PC-3 (cell line): ENCODE data around the gene DAPP1. TPM values are rescaled to one million over a fixed set of nuclear protein-coding genes. Genes with fewer than 3 reads are reported as not detected.

Experiments
- ATAC-seq: fragments of 200-7000 bp; cut with Tn5 transposase; 2 replicates; pipeline ENCODE4 v1.9.1; 2020; ENCODE audit warnings: mild to moderate bottlenecking, moderate library complexity
- BruUV-seq: library from RNA; stranded (reverse); fragments of 400-500 nt; replicated peaks from 2 replicates; lab custom pipeline; 2021; lab: Mats Ljungman, UMichigan
- CTCF ChIA-PET: fragments of 300-600 bp; sonication (Branson Sonifier 250); formaldehyde crosslinking; loops from one replicate; lab custom pipeline; 2022; ENCODE audit warnings: antibody characterized with exemption; lab: Charles Lee
- POLR2A ChIA-PET: fragments of 300-600 bp; sonication (Branson Sonifier 250); formaldehyde crosslinking; loops from one replicate; lab custom pipeline; 2022; ENCODE audit warnings: antibody characterized with exemption; ENCODE audit not compliant: unreplicated experiment; lab: Charles Lee
- DNase-seq: peaks from one replicate; pipeline ENCODE4 v3.0.0-alpha.2; 2015
- H2AFZ ChIP-seq: fragments of 300-600 bp; sonication (generic); 2 replicates; pipeline ENCODE4 v1.6.0; 2016; ENCODE audit warnings: antibody characterized with exemption, low read length
- H3F3A ChIP-seq: fragments of 300-600 bp; sonication (generic); one replicate; pipeline ENCODE4 v1.6.0; 2017; ENCODE audit warnings: antibody characterized with exemption, low read length, control low read depth, mild to moderate bottlenecking; ENCODE audit not compliant: unreplicated experiment
- H3K27ac ChIP-seq: fragments of 300-600 bp; sonication (generic); 2 replicates; pipeline ENCODE4 v1.5.1; 2016; ENCODE audit warnings: mild to moderate bottlenecking, low read length
- H3K27me3 ChIP-seq: fragments of 300-600 bp; sonication (generic); 2 replicates; pipeline ENCODE4 v1.6.1; 2016; ENCODE audit warnings: low read length, mixed read lengths
- H3K36me3 ChIP-seq: fragments of 300-600 bp; sonication (generic); 2 replicates; pipeline ENCODE4 v1.6.1; 2016; ENCODE audit warnings: low read depth, mixed run types, low read length, mixed read lengths
- H3K4me1 ChIP-seq: fragments of 300-600 bp; sonication (generic); 2 replicates; pipeline ENCODE4 v1.5.1; 2016; ENCODE audit warnings: low read length; ENCODE audit not compliant: insufficient read depth
- H3K4me2 ChIP-seq: fragments of 300-600 bp; sonication (generic); 2 replicates; pipeline ENCODE4 v1.6.0; 2016; ENCODE audit warnings: low read length
- H3K4me3 ChIP-seq: fragments of 300-600 bp; sonication (generic); 2 replicates; pipeline ENCODE4 v1.5.1; 2016; ENCODE audit warnings: mild to moderate bottlenecking, low read length, mixed read lengths
- H3K79me2 ChIP-seq: fragments of 300-600 bp; sonication (generic); 2 replicates; pipeline ENCODE4 v1.6.1; 2017; ENCODE audit warnings: low read length, mixed read lengths
- H3K9ac ChIP-seq: fragments of 300-600 bp; sonication (generic); 2 replicates; pipeline ENCODE4 v1.6.0; 2016; ENCODE audit warnings: mild to moderate bottlenecking, low read length
- H3K9me2 ChIP-seq: fragments of 300-600 bp; sonication (generic); replicated peaks from 2 replicates; pipeline ENCODE4 v1.6.1; 2016; ENCODE audit warnings: mixed run types, low read length, mixed read lengths
- H3K9me3 ChIP-seq: fragments of 300-600 bp; sonication (generic); 2 replicates; pipeline ENCODE4 v1.6.1; 2016; ENCODE audit warnings: low read length, mixed read lengths
- H4K20me1 ChIP-seq: fragments of 300-600 bp; sonication (generic); 2 replicates; pipeline ENCODE4 v1.6.1; 2016; ENCODE audit warnings: low read length, mixed read lengths
- CTCF ChIP-seq: fragments of 300-600 bp; sonication (generic); conservative IDR thresholded peaks from 2 replicates; pipeline ENCODE4 v1.5.1; 2017; ENCODE audit warnings: antibody characterized with exemption, low read depth, mild to moderate bottlenecking, low read length
- EZH2 ChIP-seq: fragments of 300-600 bp; sonication (generic); IDR thresholded peaks from one replicate; pipeline ENCODE4 v1.6.1; 2017; ENCODE audit warnings: antibody characterized with exemption, mild to moderate bottlenecking, low read length; ENCODE audit not compliant: unreplicated experiment
- EZH2phosphoT487 ChIP-seq: fragments of 300-600 bp; sonication (generic); IDR thresholded peaks from 2 replicates; pipeline ENCODE4 v1.6.1; 2018; ENCODE audit warnings: mild to moderate bottlenecking, antibody characterized with exemption, low read length, borderline replicate concordance
- intact Hi-C: fragments of 100-400 bp; cut with micrococcal nuclease; formaldehyde crosslinking; loops from 2 replicates; pipeline ENCODE4 v1.9.0; 2023
- total RNA-seq: library from RNA; depleted of rRNA; stranded (reverse); fragments of >200 nt; gene quantifications from 2 replicates; pipeline ENCODE4 v1.2.3, GENCODE V29; 2014

Gene DAPP1
- total RNA-seq, 1 experiment from 2014 or later = 11.6 TPM

DNA sequence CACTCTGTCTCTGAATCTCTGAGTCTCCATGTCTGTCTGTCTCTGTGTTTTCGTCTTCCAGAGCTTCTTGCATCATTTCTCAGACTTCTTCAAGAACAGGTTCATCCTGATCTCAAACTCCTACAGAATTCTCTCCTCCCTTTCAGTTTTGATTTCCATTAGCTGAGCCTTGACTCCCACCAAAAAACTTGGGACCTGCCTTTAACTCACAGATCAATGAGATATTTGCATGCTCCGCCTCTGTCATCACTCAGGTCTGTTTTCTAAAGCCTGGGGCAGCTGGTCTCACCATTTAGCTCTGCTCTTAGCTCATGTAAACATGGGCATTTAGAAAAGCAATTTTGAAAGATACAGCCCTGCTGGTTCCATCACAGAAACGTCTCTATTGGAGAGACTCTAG lies 8.6 kb downstream of the DAPP1 start:
- no peak for TF ChIP-seq EZH2
- no peak for ATAC-seq
- H3K4me2 ChIP-seq = no peak overlapping the region
- no peak for DNase-seq
- intact Hi-C loops = no loop called here
- no peaks in the 10 kb centered on the region for H3K9me3 ChIP-seq
- no TSS peak for BruUV-seq
- no peaks in the 10 kb centered on the region for H3F3A ChIP-seq
- peaks cover 10% of the 10 kb centered on the region; the same call in 1 of the 2 replicates for H3K4me1 ChIP-seq
- no peak overlapping the region for H3K4me3 ChIP-seq
- no peaks in the 10 kb centered on the region; the same call in 1 of the 2 replicates for H4K20me1 ChIP-seq
- H3K9me2 ChIP-seq = no peaks in the 10 kb centered on the region
- no peak overlapping the region for H3K27ac ChIP-seq
- no peaks in the 10 kb centered on the region for H3K36me3 ChIP-seq
- no peak overlapping the region for H2AFZ ChIP-seq
- no peak overlapping the region for H3K9ac ChIP-seq
- H3K27me3 ChIP-seq = no peaks in the 10 kb centered on the region
- 0 out of 2 replicates have a peak, but pooled peaks cover 23% of the 10 kb centered on the region for H3K79me2 ChIP-seq
- ChIA-PET CTCF (no interaction called here), POLR2A (interaction anchor here (0.5 kb wide), 1 partner anchor 262 kb away, joined by 3 read pairs; no protein-coding TSS in a partner anchor)

DNA sequence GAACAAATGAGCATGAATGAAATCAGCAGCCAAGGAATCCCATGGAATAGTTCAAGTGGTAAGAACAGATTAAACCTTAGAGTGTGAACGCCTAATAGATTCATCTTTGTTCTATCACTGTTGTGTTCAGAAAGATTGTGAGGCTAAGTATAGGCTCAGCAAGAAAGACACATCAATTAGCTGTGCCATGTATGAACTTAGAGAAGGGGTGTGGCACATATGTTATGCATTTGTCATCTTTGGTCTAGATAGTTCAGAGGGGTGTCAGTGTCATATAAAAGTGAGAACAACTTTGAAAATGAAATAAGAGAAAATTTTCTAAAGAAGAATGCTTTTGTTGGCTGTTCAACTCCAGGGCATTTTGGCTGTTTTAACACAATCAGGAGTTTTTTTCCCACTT lies 9.4 kb downstream of the DAPP1 start:
- ATAC-seq = no peak
- no peaks in the 10 kb centered on the region; the same call in 1 of the 2 replicates for H4K20me1 ChIP-seq
- H3K4me3 ChIP-seq = no peak overlapping the region
- POLR2A ChIA-PET = interaction anchor here (0.5 to 0.6 kb wide), 2 partner anchors 10 to 263 kb away, joined by 3 read pairs; partner anchors contain the start of gene DAPP1
- intact Hi-C loops = no loop called here
- BruUV-seq = no TSS peak
- no peaks in the 10 kb centered on the region for H3K36me3 ChIP-seq
- H3K79me2 ChIP-seq = 0 out of 2 replicates have a peak, but pooled peaks cover 17% of the 10 kb centered on the region
- no peaks in the 10 kb centered on the region for H3F3A ChIP-seq
- TF ChIP-seq EZH2 = no peak
- no peak for TF ChIP-seq EZH2phosphoT487
- TF ChIP-seq CTCF = no peak
- 0 out of 2 replicates have a peak overlapping the region, but pooled peaks have one; percentile 22 for H3K4me2 ChIP-seq
- H3K9me3 ChIP-seq = no peaks in the 10 kb centered on the region
- no peaks in the 10 kb centered on the region for H3K27me3 ChIP-seq
- H3K27ac ChIP-seq = no peak overlapping the region
- DNase-seq = peak; percentile 22
- no peak overlapping the region for H2AFZ ChIP-seq
- no peaks in the 10 kb centered on the region for H3K9me2 ChIP-seq
- CTCF ChIA-PET = no interaction called here
- H3K9ac ChIP-seq = no peak overlapping the region
- peaks cover 10% of the 10 kb centered on the region; the same call in 1 of the 2 replicates for H3K4me1 ChIP-seq

DNA sequence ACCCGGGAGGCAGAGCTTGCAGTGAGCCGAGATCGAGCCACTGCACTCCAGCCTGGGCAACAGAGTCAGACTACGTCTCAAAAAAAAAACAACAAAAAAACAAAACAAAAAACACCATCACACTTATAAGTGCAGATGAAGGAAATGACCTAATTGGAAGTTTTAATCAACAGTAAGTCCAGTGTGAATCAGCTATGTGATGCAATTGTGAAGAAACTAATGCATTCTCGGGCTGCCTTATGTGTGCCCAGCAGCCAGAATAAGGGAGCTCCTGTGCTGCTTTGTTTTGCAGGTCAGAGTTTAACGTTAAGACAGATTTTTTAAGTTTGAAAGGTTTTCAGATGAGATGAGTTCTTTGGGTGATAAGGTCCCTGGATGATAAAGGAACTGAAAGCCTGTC lies 10.8 kb downstream of the DAPP1 start:
- 0 out of 2 replicates have a peak, but pooled peaks cover 9% of the 10 kb centered on the region for H3K79me2 ChIP-seq
- ATAC-seq = no peak
- POLR2A ChIA-PET = no interaction called here

More for the DNA sequence above, 10.8 kb downstream of the DAPP1 start:
- no TSS peak for BruUV-seq
- Histone ChIP-seq H3K9me2 (no peaks in the 10 kb centered on the region), H3K27me3 (no peaks in the 10 kb centered on the region), H2AFZ (no peak overlapping the region), H3F3A (no peaks in the 10 kb centered on the region), H3K9ac (no peak overlapping the region), H4K20me1 (no peaks in the 10 kb centered on the region), H3K4me1 (peaks cover 10% of the 10 kb centered on the region; the same call in 1 of the 2 replicates), H3K9me3 (no peaks in the 10 kb centered on the region), H3K27ac (no peak overlapping the region), H3K4me2 (no peak overlapping the region), H3K36me3 (no peaks in the 10 kb centered on the region), H3K4me3 (no peak overlapping the region)
- TF ChIP-seq EZH2 = no peak
- no peak for TF ChIP-seq CTCF
- TF ChIP-seq EZH2phosphoT487 = no peak
- DNase-seq = no peak
- CTCF ChIA-PET = no interaction called here
- intact Hi-C loops = no loop called here
